GM12873 (cell line): ENCODE data around the gene INO80C.

Experiments used
- CTCF ChIP-seq: IDR thresholded peaks from 2 replicates; pipeline ENCODE4 v1.5.1; 2012; ENCODE audit warnings: low read depth, mild to moderate bottlenecking, moderate library complexity, low read length, control low read depth; ENCODE audit not compliant: insufficient read depth; ENCODE audit errors: missing control alignments

INO80C gene

GRCh38 chr18:35511428-35511827 lies 13.7 kb upstream of the INO80C start:
- TF ChIP-seq CTCF: no peak

- TF ChIP-seq CTCF: no peak
These were observed 12.4 kb upstream of the INO80C start for GRCh38 chr18:35510076-35510651.

GRCh38 chr18:35508746-35509338 lies 11.1 kb upstream of the INO80C start:
- no peak for TF ChIP-seq CTCF

GRCh38 chr18:35508030-35508429 lies 10.3 kb upstream of the INO80C start:
- no peak for TF ChIP-seq CTCF

- no peak for TF ChIP-seq CTCF
These were observed 9.9 kb upstream of the INO80C start for GRCh38 chr18:35507623-35508022.

GRCh38 chr18:35507192-35507591 lies 9.4 kb upstream of the INO80C start:
- no peak for TF ChIP-seq CTCF

- no peak for TF ChIP-seq CTCF
These were observed 8.4 kb upstream of the INO80C start for GRCh38 chr18:35506024-35506712.
